Measurements from ENCODE around the gene CAMTA1. TPM values are rescaled to one million over a fixed set of nuclear protein-coding genes. Genes with fewer than 3 reads are reported as not detected.

The CAMTA1 gene
- total RNA-seq, 1 experiment from 2014 or later, result 69.5 TPM

GRCh38 chr1:7670334-7671145 is 885.3 kb downstream of the CAMTA1 start:
- BruUV-seq (replicated peaks), result no TSS peak
- Histone ChIP-seq H3K9ac (ENCODE audit: low read length) (no peak overlapping the region), H3K4me2 (ENCODE audit: low read length) (no peak overlapping the region), H3K36me3 (ENCODE audit: control insufficient read depth in 1 of 2, insufficient read depth in 2 of 2, low read length in 2 of 2) (no peaks in the 10 kb centered on the region), H3K9me3 (ENCODE audit: control insufficient read depth in 1 of 2, insufficient read depth in 1 of 2, low read depth in 1 of 2, low read length in 2 of 2) (no peaks in the 10 kb centered on the region), H4K20me1 (ENCODE audit: insufficient read depth) (no peaks in the 10 kb centered on the region), H3K27ac (ENCODE audit: low read depth, low read length) (no peak overlapping the region), H3K9me2 (ENCODE audit: insufficient read depth) (no peaks in the 10 kb centered on the region), H3K79me2 (ENCODE audit: insufficient read depth, low read length) (no peaks in the 10 kb centered on the region), H3K4me3 (replicated peaks in 1 of 2; ENCODE audit: low read depth in 1 of 2, low read length in 2 of 2) (no peak overlapping the region), H3K4me1 (ENCODE audit: control insufficient read depth in 1 of 2, insufficient read depth in 2 of 2, low read length in 2 of 2) (peaks cover 0 to 8% of the 10 kb centered on the region in 2 experiments; a peak in 2 of 4 replicates), H2AFZ (ENCODE audit: low read depth, low read length, poor library complexity, severe bottlenecking) (no peak overlapping the region), H3K27me3 (ENCODE audit: insufficient read depth, low read length) (no peaks in the 10 kb centered on the region)
- RAD21 ChIA-PET (ENCODE audit: low non-redundant PET in 1 of 2, low total read pairs in 2 of 2, uncharacterized antibody in 2 of 2, unreplicated experiment in 2 of 2), result interaction anchor here in 1 of 2 experiments (1.9 kb wide), 1 partner anchor 83 kb away, joined by 8 read pairs; no protein-coding TSS in a partner anchor
- POLR2A ChIA-PET, result no interaction called here
- intact Hi-C loops (cut with micrococcal nuclease), result no loop called here
- ATAC-seq (no peak), DNase-seq (ENCODE audit: low read depth, low spot score) (no peak)
- TF ChIP-seq REST (IDR thresholded peaks at IDR 0.05; ENCODE audit: low read depth) (no peak), ZFX (IDR thresholded peaks at IDR 0.05) (no peak), SIN3A (IDR thresholded peaks at IDR 0.05; ENCODE audit: low read depth) (no peak), ZNF274 (IDR thresholded peaks at IDR 0.05; ENCODE audit: low read depth, low read length) (no peak), JUND (IDR thresholded peaks at IDR 0.05) (no peak), ZBTB33 (IDR thresholded peaks at IDR 0.05; ENCODE audit: extremely low read depth, insufficient replicate concordance, low read length) (no peak), CTCF (IDR thresholded peaks at IDR 0.05 in 2 of 3, conservative IDR thresholded peaks at IDR 0.05 in 1 of 3; ENCODE audit: borderline replicate concordance in 1 of 3, insufficient read depth in 1 of 3, low read depth in 2 of 3, low read length in 2 of 3) (no peak), POLR2AphosphoS5 (IDR thresholded peaks at IDR 0.05; ENCODE audit: low read depth, low read length) (no peak), CEBPB (IDR thresholded peaks at IDR 0.05; ENCODE audit: low read depth) (no peak), EZH2 (IDR thresholded peaks at IDR 0.05) (no peak), RAD21 (IDR thresholded peaks at IDR 0.05; ENCODE audit: low read depth) (no peak), SRF (IDR thresholded peaks at IDR 0.05; ENCODE audit: low read depth) (no peak), EGR1 (IDR thresholded peaks at IDR 0.05; ENCODE audit: low read depth) (no peak), ATF3 (IDR thresholded peaks at IDR 0.05) (no peak), CBX3 (IDR thresholded peaks at IDR 0.05; ENCODE audit: low read depth) (no peak), ELF1 (IDR thresholded peaks at IDR 0.05; ENCODE audit: borderline replicate concordance, low read depth) (no peak), POLR2A (IDR thresholded peaks at IDR 0.05; ENCODE audit: borderline replicate concordance, extremely low read depth, insufficient read depth, insufficient read length) (no peak), MAX (IDR thresholded peaks at IDR 0.05) (no peak), FOSL1 (IDR thresholded peaks at IDR 0.05; ENCODE audit: low read depth) (no peak), EZH2phosphoT487 (IDR thresholded peaks at IDR 0.05; ENCODE audit: borderline replicate concordance) (no peak)
- CTCF ChIA-PET, result interaction anchor here (1.2 to 3.6 kb wide), 6 partner anchors 9 to 1056 kb away, joined by 3 to 96 read pairs (median 6); no protein-coding TSS in a partner anchor

Data from HCT116 (cell line).